Colonic mucosa (tissue), 4 donors: ENCODE data around the gene CNPY3. TPM values are rescaled to one million over a fixed set of nuclear protein-coding genes. Genes with fewer than 3 reads are reported as not detected.
"Not testable (repeated sequence)": the region's sequence is repeated elsewhere in the genome, so short reads cannot be mapped to it uniquely, and the experiment has no call there.

ENCODE experiments used
- DNase-seq: peaks from one replicate; pipeline ENCODE4 v3.0.0-alpha.2; 2020
- H3K27ac ChIP-seq: fragments of 200-600 bp; one replicate; pipeline ENCODE4 v1.8.0; 2021
- H3K27me3 ChIP-seq: fragments of 200-600 bp; one replicate; pipeline ENCODE4 v1.8.0; 2021
- H3K36me3 ChIP-seq: fragments of 200-600 bp; one replicate; pipeline ENCODE4 v1.8.0; 2021
- H3K4me1 ChIP-seq: fragments of 200-600 bp; one replicate; pipeline ENCODE4 v1.8.0; 2021; ENCODE audit warnings: mild to moderate bottlenecking
- H3K4me3 ChIP-seq: fragments of 200-600 bp; one replicate; pipeline ENCODE4 v1.8.0; 2021
- H3K9ac ChIP-seq, 2 donors: one replicate each; pipeline ENCODE4 v1.7.0; 2013; ENCODE audit warnings: control low read depth in 2 of 2, low read depth in 2 of 2, low read length in 2 of 2
- H3K9me3 ChIP-seq: fragments of 200-600 bp; one replicate; pipeline ENCODE4 v1.8.0; 2021
- intact Hi-C: fragments of 100-400 bp; cut with DNase I; formaldehyde crosslinking; loops from one replicate; pipeline ENCODE4 v1.14.1; 2022
- total RNA-seq, 2 donors: library from RNA; stranded (reverse); fragmentation: NEBNext Ultra II Directional in 1 of 2; extraction: Animal tissue kit (Norgen Biotek cat#: 25700) in 1 of 2; gene quantifications; one replicate each; pipeline ENCODE4 v1.2.1, GENCODE V29; 2021
- TF ChIP-seq, protein P1 (sequence below): fragments of 200-600 bp; IDR thresholded peaks from one replicate; pipeline ENCODE4 v1.8.0; 2022; ENCODE audit warnings: antibody characterized with exemption, mild to moderate bottlenecking
- donor health status: healthy.
- donor health status: DM: no; HTN: no; CAD: no.
- donor health status: DM: no; HTN: no; CAD: no.

The CNPY3 gene
- total RNA-seq, 2 donors from 2014 or later, result 31.1 to 47.9 TPM

DNA sequence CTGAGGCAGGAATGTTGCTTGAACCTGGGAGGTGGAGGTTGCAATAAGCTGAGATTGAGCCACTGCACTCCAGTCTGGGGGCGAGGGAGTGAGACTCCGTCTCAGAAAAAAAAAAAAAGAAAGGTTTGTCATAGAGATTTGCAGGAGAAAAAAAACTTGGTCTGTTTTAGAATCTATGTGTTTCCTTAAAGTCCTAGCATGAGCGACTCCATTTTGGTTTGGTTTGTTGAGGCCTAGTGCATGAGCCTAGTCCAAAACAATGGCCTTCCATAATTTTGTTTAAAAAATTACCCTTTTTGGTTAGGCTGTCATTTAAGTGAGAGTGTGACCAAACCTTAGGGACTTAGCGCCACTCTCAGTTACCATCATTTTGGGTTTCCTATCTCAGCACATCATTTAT is 23.1 kb downstream of the CNPY3 start:
- H3K4me3 ChIP-seq, result no peak overlapping the region
- intact Hi-C loops, result no loop called here
- no peak overlapping the region for H3K9ac ChIP-seq
- no peaks in the 10 kb centered on the region for H3K9me3 ChIP-seq
- no peak for DNase-seq
- no peak overlapping the region for H3K27ac ChIP-seq
- TF ChIP-seq, protein P1, sequence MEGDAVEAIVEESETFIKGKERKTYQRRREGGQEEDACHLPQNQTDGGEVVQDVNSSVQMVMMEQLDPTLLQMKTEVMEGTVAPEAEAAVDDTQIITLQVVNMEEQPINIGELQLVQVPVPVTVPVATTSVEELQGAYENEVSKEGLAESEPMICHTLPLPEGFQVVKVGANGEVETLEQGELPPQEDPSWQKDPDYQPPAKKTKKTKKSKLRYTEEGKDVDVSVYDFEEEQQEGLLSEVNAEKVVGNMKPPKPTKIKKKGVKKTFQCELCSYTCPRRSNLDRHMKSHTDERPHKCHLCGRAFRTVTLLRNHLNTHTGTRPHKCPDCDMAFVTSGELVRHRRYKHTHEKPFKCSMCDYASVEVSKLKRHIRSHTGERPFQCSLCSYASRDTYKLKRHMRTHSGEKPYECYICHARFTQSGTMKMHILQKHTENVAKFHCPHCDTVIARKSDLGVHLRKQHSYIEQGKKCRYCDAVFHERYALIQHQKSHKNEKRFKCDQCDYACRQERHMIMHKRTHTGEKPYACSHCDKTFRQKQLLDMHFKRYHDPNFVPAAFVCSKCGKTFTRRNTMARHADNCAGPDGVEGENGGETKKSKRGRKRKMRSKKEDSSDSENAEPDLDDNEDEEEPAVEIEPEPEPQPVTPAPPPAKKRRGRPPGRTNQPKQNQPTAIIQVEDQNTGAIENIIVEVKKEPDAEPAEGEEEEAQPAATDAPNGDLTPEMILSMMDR, result no peak
- no peaks in the 10 kb centered on the region for H3K27me3 ChIP-seq
- H3K36me3 ChIP-seq, result no peaks in the 10 kb centered on the region
- no peaks in the 10 kb centered on the region for H3K4me1 ChIP-seq

DNA sequence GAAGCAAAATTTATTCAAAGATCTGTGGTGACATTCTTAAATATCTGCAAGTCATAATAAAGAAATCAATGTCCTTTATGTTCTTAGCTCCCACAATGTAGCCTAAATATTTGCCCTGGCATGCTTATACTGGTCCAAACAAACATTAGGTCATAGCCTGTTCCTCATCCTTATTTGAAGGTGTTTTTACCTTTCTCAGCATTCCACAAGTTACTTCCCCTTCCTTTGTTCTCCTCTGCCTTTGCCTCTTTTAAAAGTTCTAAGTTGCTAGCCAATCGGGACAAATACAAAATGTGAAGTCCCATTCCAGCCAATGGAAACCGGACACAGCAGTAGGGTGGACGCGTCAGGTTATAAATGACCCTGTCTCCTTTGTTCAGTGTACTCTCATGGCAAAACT is 25.1 kb downstream of the CNPY3 start:
- H3K27ac ChIP-seq, result not testable (repeated sequence)

DNA sequence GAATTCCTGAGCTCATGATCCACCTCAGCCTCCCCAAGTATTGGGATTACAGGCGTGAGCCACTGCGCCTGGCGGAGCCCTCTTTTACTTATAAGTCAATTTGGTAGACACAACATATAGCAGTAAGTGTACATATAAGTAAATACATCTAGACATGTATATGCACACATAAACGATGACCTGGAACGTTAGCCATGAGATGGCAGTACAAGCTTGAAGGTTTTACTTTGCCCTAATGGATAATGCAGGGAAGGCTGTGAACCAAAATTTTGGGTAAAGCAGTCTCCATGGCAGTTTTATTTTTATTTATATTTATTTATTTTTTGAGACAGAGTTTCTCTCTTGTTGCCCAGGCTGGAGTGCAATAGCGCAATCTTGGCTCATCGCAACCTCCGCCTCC is 28.8 kb downstream of the CNPY3 start:
- H3K9me3 ChIP-seq, result no peaks in the 10 kb centered on the region
- H3K4me3 ChIP-seq, result no peak overlapping the region
- no peak for DNase-seq
- H3K27ac ChIP-seq, result no peak overlapping the region
- peaks cover 4% of the 10 kb centered on the region for H3K4me1 ChIP-seq
- intact Hi-C loops, result no loop called here
- no peaks in the 10 kb centered on the region for H3K27me3 ChIP-seq
- no peak overlapping the region for H3K9ac ChIP-seq
- H3K36me3 ChIP-seq, result no peaks in the 10 kb centered on the region
- TF ChIP-seq, protein P1, result no peak

More for the DNA sequence above, 25.1 kb downstream of the CNPY3 start:
- H3K4me1 ChIP-seq, intact Hi-C loops, H3K9me3 ChIP-seq, DNase-seq, H3K4me3 ChIP-seq, H3K27me3 ChIP-seq, H3K36me3 ChIP-seq, H3K9ac ChIP-seq: not testable (repeated sequence)

DNA sequence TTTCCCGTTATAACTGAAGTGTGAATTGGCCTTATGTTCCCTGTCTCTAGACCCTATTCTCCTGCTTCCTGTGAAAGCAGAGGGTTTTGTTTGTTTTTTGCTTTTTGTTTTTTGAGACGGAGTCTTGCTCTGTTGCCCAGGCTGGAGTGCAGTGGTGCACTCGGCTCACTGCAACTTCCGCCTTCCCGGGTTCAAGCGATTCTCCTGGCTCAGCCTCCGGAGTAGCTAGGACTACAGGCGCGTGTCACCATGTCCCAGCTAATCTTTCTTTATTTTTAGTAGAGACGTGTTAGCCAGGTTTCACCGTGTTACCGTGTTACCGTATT is 30.6 kb downstream of the CNPY3 start:
- Histone ChIP-seq H3K4me1 (peaks cover 4% of the 10 kb centered on the region), H3K9me3 (no peaks in the 10 kb centered on the region), H3K27ac (no peak overlapping the region), H3K9ac (peak overlapping the region in 1 of 2 donors; percentile 43), H3K4me3 (peak overlapping the region; percentile 43), H3K27me3 (no peaks in the 10 kb centered on the region), H3K36me3 (no peaks in the 10 kb centered on the region)
- DNase-seq, result no peak
- TF ChIP-seq, protein P1, result no peak
- intact Hi-C loops, result no loop called here

GRCh38 chr6:42960243-42961019 is 31.2 kb downstream of the CNPY3 start, which contains the start of gene GNMT:
Gene GNMT, plus strand, starts transcription at chr6:42960754. Its CDS starts 14 bp downstream, at chr6:42960768.
- DNase-seq, result peak; percentile 88
- peak within 1 kb of the TSS; percentile 43 for H3K4me3 ChIP-seq
- H3K9ac ChIP-seq, result peak within 1 kb of the TSS; percentile 43
- no peak within 1 kb of the TSS for H3K27ac ChIP-seq
- TF ChIP-seq, protein P1, result no peak
- H3K36me3 ChIP-seq, result no peaks in the 10 kb centered on the region
- no peaks in the 10 kb centered on the region for H3K9me3 ChIP-seq
- intact Hi-C loops, result no loop called here
- no peaks in the 10 kb centered on the region for H3K27me3 ChIP-seq
- H3K4me1 ChIP-seq, result peaks cover 4% of the 10 kb centered on the region

DNA sequence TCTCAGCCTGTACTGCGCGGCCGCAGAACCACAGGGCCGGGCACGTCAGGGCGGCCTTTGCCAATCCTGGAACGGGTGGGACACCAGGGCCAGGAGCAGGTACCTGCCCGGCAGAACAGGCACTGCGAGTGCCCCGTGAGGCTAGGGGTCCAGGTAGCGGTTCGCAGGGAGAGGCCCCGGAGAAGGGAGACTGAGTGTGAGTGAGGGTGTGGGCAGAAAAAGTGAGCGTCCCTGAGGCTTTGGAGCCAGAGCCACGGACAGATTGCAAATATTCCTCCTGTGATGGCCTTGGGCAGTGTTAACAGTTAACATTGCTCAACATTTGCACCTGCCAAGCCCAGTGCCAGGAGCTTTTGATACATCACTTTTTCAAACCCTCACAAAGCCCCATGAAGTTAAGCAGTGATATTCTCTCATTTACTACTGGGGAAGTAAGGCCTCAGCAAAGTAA is 31.8 kb downstream of the CNPY3 start:
- no peaks in the 10 kb centered on the region for H3K36me3 ChIP-seq
- H3K9ac ChIP-seq, result peak overlapping the region in 1 of 2 donors; percentile 43
- H3K27me3 ChIP-seq, result no peaks in the 10 kb centered on the region
- H3K4me3 ChIP-seq, result peak overlapping the region; percentile 43
- no peaks in the 10 kb centered on the region for H3K9me3 ChIP-seq
- peaks cover 4% of the 10 kb centered on the region for H3K4me1 ChIP-seq
- no peak overlapping the region for H3K27ac ChIP-seq
- intact Hi-C loops, result no loop called here
- DNase-seq, result no peak
- TF ChIP-seq, protein P1, result no peak
